Activated T-helper 2 cell treated with anti-CD3 and anti-CD28 coated beads, Interferon-gamma antibody, Interleukin-2, Interleukin-4, amounts not matched to agents 10 μg/mL and 5 μg/mL and 100 μg/mL, durations not matched to agents 14 hours and 24 hours and 36 hours (primary cell): ENCODE data around the gene NEK10. TPM values are rescaled to one million over a fixed set of nuclear protein-coding genes. Genes with fewer than 3 reads are reported as not detected.

Experiments used
- DNase-seq: peaks from one replicate; pipeline ENCODE4 v3.0.0; 2021; ENCODE audit warnings: low spot score
- H3K27ac Mint-ChIP-seq: one replicate; pipeline ENCODE4 v1.8.0; 2021; ENCODE audit warnings: mixed read lengths
- H3K27me3 Mint-ChIP-seq: one replicate; pipeline ENCODE4 v1.8.0; 2021; ENCODE audit warnings: low read depth, mixed read lengths
- H3K36me3 Mint-ChIP-seq: one replicate; pipeline ENCODE4 v1.8.0; 2021; ENCODE audit warnings: low read depth, mixed read lengths
- H3K4me1 Mint-ChIP-seq: one replicate; pipeline ENCODE4 v1.8.0; 2021; ENCODE audit warnings: low read depth, mixed read lengths
- H3K4me3 Mint-ChIP-seq: one replicate; pipeline ENCODE4 v1.8.0; 2021; ENCODE audit warnings: low read depth, mild to moderate bottlenecking, moderate library complexity, mixed read lengths
- H3K9me3 Mint-ChIP-seq: one replicate; pipeline ENCODE4 v1.8.0; 2021; ENCODE audit warnings: mixed read lengths
- intact Hi-C: fragments of 100-400 bp; cut with micrococcal nuclease; formaldehyde crosslinking; loops from one replicate; pipeline ENCODE4 v1.15.1; 2023
- total RNA-seq: library from RNA; stranded (reverse); gene quantifications from 2 replicates; pipeline ENCODE4 v1.2.3, GENCODE V29; 2022

The NEK10 gene
- total RNA-seq, 1 donor from 2014 or later = 0.84 TPM

- intact Hi-C loops = no loop called here
- H3K4me1 Mint-ChIP-seq = no peaks in the 10 kb centered on the region
- no peaks in the 10 kb centered on the region for H3K9me3 Mint-ChIP-seq
- DNase-seq = no peak
- no peaks in the 10 kb centered on the region for H3K36me3 Mint-ChIP-seq
- no peak overlapping the region for H3K27ac Mint-ChIP-seq
- no peak overlapping the region for H3K4me3 Mint-ChIP-seq
- no peaks in the 10 kb centered on the region for H3K27me3 Mint-ChIP-seq
Measured at GRCh38 chr3:27160146-27160545, 209.0 kb downstream of the NEK10 start.

- Mint-ChIP-seq H3K27me3 (no peaks in the 10 kb centered on the region), H3K4me3 (no peak overlapping the region), H3K27ac (no peak overlapping the region), H3K9me3 (no peaks in the 10 kb centered on the region), H3K36me3 (no peaks in the 10 kb centered on the region), H3K4me1 (no peaks in the 10 kb centered on the region)
- DNase-seq = no peak
- intact Hi-C loops = no loop called here
Measured at GRCh38 chr3:27147215-27147614, 222.0 kb downstream of the NEK10 start.

GRCh38 chr3:27146786-27147185, 222.4 kb downstream of the NEK10 start:
- Mint-ChIP-seq H3K9me3 (no peaks in the 10 kb centered on the region), H3K27me3 (no peaks in the 10 kb centered on the region), H3K36me3 (no peaks in the 10 kb centered on the region), H3K27ac (no peak overlapping the region), H3K4me3 (no peak overlapping the region), H3K4me1 (no peaks in the 10 kb centered on the region)
- DNase-seq = no peak
- intact Hi-C loops = no loop called here

- Mint-ChIP-seq H3K27me3 (no peaks in the 10 kb centered on the region), H3K36me3 (no peaks in the 10 kb centered on the region), H3K4me1 (no peaks in the 10 kb centered on the region), H3K9me3 (no peaks in the 10 kb centered on the region), H3K27ac (no peak overlapping the region), H3K4me3 (no peak overlapping the region)
- intact Hi-C loops = no loop called here
- no peak for DNase-seq
Measured at GRCh38 chr3:27145719-27146118, 223.5 kb downstream of the NEK10 start.

GRCh38 chr3:27141668-27142067, 227.5 kb downstream of the NEK10 start:
- no peak for DNase-seq
- H3K27me3 Mint-ChIP-seq = no peaks in the 10 kb centered on the region
- intact Hi-C loops = no loop called here
- no peak overlapping the region for H3K27ac Mint-ChIP-seq
- no peaks in the 10 kb centered on the region for H3K9me3 Mint-ChIP-seq
- no peaks in the 10 kb centered on the region for H3K36me3 Mint-ChIP-seq
- H3K4me1 Mint-ChIP-seq = no peaks in the 10 kb centered on the region
- H3K4me3 Mint-ChIP-seq = no peak overlapping the region

- Mint-ChIP-seq H3K36me3 (no peaks in the 10 kb centered on the region), H3K27ac (no peak overlapping the region), H3K27me3 (no peaks in the 10 kb centered on the region), H3K4me3 (no peak overlapping the region), H3K9me3 (no peaks in the 10 kb centered on the region), H3K4me1 (no peaks in the 10 kb centered on the region)
- no peak for DNase-seq
- intact Hi-C loops = loop anchor here (10.0 kb wide), 1 partner anchor 1186 kb away; no protein-coding TSS in a partner anchor
Measured at GRCh38 chr3:27138562-27138961, 230.6 kb downstream of the NEK10 start.

GRCh38 chr3:27138005-27138404, 231.2 kb downstream of the NEK10 start:
- no peak overlapping the region for H3K27ac Mint-ChIP-seq
- no peak for DNase-seq
- intact Hi-C loops = loop anchor here (10.0 kb wide), 1 partner anchor 1187 kb away; no protein-coding TSS in a partner anchor
- H3K27me3 Mint-ChIP-seq = no peaks in the 10 kb centered on the region
- no peaks in the 10 kb centered on the region for H3K36me3 Mint-ChIP-seq
- H3K4me3 Mint-ChIP-seq = no peak overlapping the region
- no peaks in the 10 kb centered on the region for H3K9me3 Mint-ChIP-seq
- no peaks in the 10 kb centered on the region for H3K4me1 Mint-ChIP-seq

- intact Hi-C loops = loop anchor here (1.0 to 10.0 kb wide), 3 partner anchors 335 to 1191 kb away; no protein-coding TSS in a partner anchor
- H3K36me3 Mint-ChIP-seq = no peaks in the 10 kb centered on the region
- H3K27ac Mint-ChIP-seq = no peak overlapping the region
- no peaks in the 10 kb centered on the region for H3K4me1 Mint-ChIP-seq
- no peak overlapping the region for H3K4me3 Mint-ChIP-seq
- H3K9me3 Mint-ChIP-seq = no peaks in the 10 kb centered on the region
- H3K27me3 Mint-ChIP-seq = no peaks in the 10 kb centered on the region
- DNase-seq = peak; percentile 30
Measured at GRCh38 chr3:27134171-27134796, 234.9 kb downstream of the NEK10 start.

- DNase-seq = no peak
- Mint-ChIP-seq H3K4me1 (no peaks in the 10 kb centered on the region), H3K27me3 (no peaks in the 10 kb centered on the region), H3K4me3 (no peak overlapping the region), H3K27ac (no peak overlapping the region), H3K9me3 (no peaks in the 10 kb centered on the region), H3K36me3 (no peaks in the 10 kb centered on the region)
- intact Hi-C loops = loop anchor here (10.0 kb wide), 1 partner anchor 1192 kb away; no protein-coding TSS in a partner anchor
Measured at GRCh38 chr3:27133060-27133459, 236.1 kb downstream of the NEK10 start.

- no peak for DNase-seq
- Mint-ChIP-seq H3K9me3 (no peaks in the 10 kb centered on the region), H3K27me3 (no peaks in the 10 kb centered on the region), H3K36me3 (no peaks in the 10 kb centered on the region), H3K4me1 (no peaks in the 10 kb centered on the region), H3K4me3 (no peak overlapping the region), H3K27ac (no peak overlapping the region)
- intact Hi-C loops = loop anchor here (10.0 kb wide), 1 partner anchor 1194 kb away; no protein-coding TSS in a partner anchor
Measured at GRCh38 chr3:27130796-27131195, 238.4 kb downstream of the NEK10 start.

- intact Hi-C loops = no loop called here
- DNase-seq = no peak
- Mint-ChIP-seq H3K27me3 (no peaks in the 10 kb centered on the region), H3K4me1 (no peaks in the 10 kb centered on the region), H3K27ac (no peak overlapping the region), H3K4me3 (no peak overlapping the region), H3K9me3 (no peaks in the 10 kb centered on the region), H3K36me3 (no peaks in the 10 kb centered on the region)
Measured at GRCh38 chr3:27127879-27128278, 241.3 kb downstream of the NEK10 start.

GRCh38 chr3:27127195-27127594, 242.0 kb downstream of the NEK10 start:
- intact Hi-C loops = no loop called here
- Mint-ChIP-seq H3K27me3 (no peaks in the 10 kb centered on the region), H3K36me3 (no peaks in the 10 kb centered on the region), H3K27ac (no peak overlapping the region), H3K4me3 (no peak overlapping the region), H3K9me3 (no peaks in the 10 kb centered on the region), H3K4me1 (no peaks in the 10 kb centered on the region)
- no peak for DNase-seq

GRCh38 chr3:27125821-27126501, 243.2 kb downstream of the NEK10 start:
- intact Hi-C loops = no loop called here
- no peaks in the 10 kb centered on the region for H3K4me1 Mint-ChIP-seq
- no peaks in the 10 kb centered on the region for H3K36me3 Mint-ChIP-seq
- DNase-seq = no peak
- no peaks in the 10 kb centered on the region for H3K27me3 Mint-ChIP-seq
- H3K9me3 Mint-ChIP-seq = no peaks in the 10 kb centered on the region
- H3K27ac Mint-ChIP-seq = no peak overlapping the region
- H3K4me3 Mint-ChIP-seq = no peak overlapping the region
